Stomach (tissue), 4 donors: ENCODE results near the gene HBD.

Experiments used
- POLR2AphosphoS5 ChIP-seq, 3 donors: sonication (generic); formaldehyde crosslinking; IDR thresholded peaks; one replicate each; pipeline ENCODE4 v1.6.1; 2016; ENCODE audit warnings: antibody characterized with exemption in 3 of 3
- TF ChIP-seq, protein P1 (sequence below), 7 experiments: fragments of 450-650 bp in 4 of 7; fragments of 200-600 bp in 3 of 7; sonication (generic) in 3 of 7; IDR thresholded peaks; one replicate each; pipeline ENCODE4 v1.5.1; 2016 to 2019; ENCODE audit warnings: antibody characterized with exemption in 7 of 7, control low read depth in 2 of 7, mild to moderate bottlenecking in 1 of 7

DNA sequence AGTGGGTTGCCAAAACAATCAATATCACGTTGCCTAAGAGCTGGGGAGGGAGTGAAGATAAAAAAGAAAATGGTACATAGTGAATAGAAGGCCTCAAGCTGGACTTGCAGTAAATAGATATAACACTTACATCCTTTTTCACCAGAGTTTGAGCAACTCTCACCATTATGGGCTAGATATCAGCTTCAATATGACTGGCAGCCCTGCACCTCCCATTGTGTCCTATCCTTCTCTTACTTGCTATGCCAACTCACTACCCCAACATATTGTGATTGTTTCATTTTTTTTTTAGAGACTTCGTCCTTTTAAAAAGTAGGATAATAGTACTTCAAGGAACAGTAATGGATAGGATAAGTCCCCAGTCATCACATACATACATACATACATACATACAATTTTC lies 7.9 kb upstream of the HBD start:
- TF ChIP-seq, protein P1, sequence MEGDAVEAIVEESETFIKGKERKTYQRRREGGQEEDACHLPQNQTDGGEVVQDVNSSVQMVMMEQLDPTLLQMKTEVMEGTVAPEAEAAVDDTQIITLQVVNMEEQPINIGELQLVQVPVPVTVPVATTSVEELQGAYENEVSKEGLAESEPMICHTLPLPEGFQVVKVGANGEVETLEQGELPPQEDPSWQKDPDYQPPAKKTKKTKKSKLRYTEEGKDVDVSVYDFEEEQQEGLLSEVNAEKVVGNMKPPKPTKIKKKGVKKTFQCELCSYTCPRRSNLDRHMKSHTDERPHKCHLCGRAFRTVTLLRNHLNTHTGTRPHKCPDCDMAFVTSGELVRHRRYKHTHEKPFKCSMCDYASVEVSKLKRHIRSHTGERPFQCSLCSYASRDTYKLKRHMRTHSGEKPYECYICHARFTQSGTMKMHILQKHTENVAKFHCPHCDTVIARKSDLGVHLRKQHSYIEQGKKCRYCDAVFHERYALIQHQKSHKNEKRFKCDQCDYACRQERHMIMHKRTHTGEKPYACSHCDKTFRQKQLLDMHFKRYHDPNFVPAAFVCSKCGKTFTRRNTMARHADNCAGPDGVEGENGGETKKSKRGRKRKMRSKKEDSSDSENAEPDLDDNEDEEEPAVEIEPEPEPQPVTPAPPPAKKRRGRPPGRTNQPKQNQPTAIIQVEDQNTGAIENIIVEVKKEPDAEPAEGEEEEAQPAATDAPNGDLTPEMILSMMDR (IDR thresholded peaks at IDR 0.05): no peak
- no peak for TF ChIP-seq POLR2AphosphoS5 (IDR thresholded peaks at IDR 0.05)
